WERI-Rb-1 (cell line): ENCODE results near the gene ME2.
"Not testable (repeated sequence)": the region's sequence is repeated elsewhere in the genome, so short reads cannot be mapped to it uniquely, and the experiment has no call there.

Source experiments
- DNase-seq: peaks from one replicate; pipeline ENCODE4 v3.0.0-alpha.2; 2020
- H3K27ac ChIP-seq: fragments of 250-450 bp; sonication (Bioruptor Pico); 2 replicates; pipeline ENCODE4 v1.5.1; 2020; ENCODE audit warnings: mild to moderate bottlenecking, moderate library complexity
- H3K27me3 ChIP-seq: fragments of 250-450 bp; sonication (Bioruptor Pico); 2 replicates; pipeline ENCODE4 v1.5.1; 2021; ENCODE audit warnings: mild to moderate bottlenecking, low read depth, moderate library complexity; ENCODE audit not compliant: insufficient read depth, severe bottlenecking
- H3K36me3 ChIP-seq: fragments of 250-450 bp; sonication (Bioruptor Pico); 2 replicates; pipeline ENCODE4 v1.5.1; 2020; ENCODE audit warnings: mild to moderate bottlenecking, moderate library complexity
- H3K4me3 ChIP-seq: 2 replicates; pipeline ENCODE4 v1.5.1; 2011; ENCODE audit warnings: low read depth, mild to moderate bottlenecking, control low read depth, low read length
- H3K9me3 ChIP-seq: fragments of 250-450 bp; sonication (Bioruptor Pico); 2 replicates; pipeline ENCODE4 v1.5.1; 2021; ENCODE audit warnings: mild to moderate bottlenecking, moderate library complexity; ENCODE audit not compliant: severe bottlenecking
- TF ChIP-seq, protein P1 (sequence below): IDR thresholded peaks from 2 replicates; pipeline ENCODE4 v1.5.1; 2011; ENCODE audit warnings: low read depth, mild to moderate bottlenecking, control low read depth, inconsistent platforms, low read length

ME2 gene

DNA sequence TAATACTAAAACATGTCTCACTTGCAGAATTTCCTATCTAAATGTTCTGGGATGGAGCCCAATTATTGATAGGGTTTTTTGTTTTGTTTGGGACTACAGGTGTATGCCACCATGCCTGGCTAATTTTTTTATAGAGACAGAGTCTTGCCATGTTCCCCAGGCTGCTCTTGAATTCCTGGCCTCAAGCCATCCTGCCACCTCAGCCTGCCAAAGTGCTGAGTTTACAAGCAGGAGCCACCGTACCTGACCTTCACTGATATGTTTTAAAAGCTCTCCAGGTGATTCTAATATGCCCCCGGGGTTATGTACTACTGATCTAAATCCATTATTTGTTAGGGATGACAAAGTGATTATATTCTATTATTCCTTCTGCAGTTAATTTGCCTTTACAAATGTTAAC lies 91.1 kb downstream of the ME2 start:
- H3K27me3 ChIP-seq: no peaks in the 10 kb centered on the region
- H3K4me3 ChIP-seq: no peak overlapping the region
- H3K27ac ChIP-seq: no peak overlapping the region
- no peak for DNase-seq
- peaks cover 4% of the 10 kb centered on the region; the same call in 1 of the 2 replicates for H3K36me3 ChIP-seq
- TF ChIP-seq, protein P1, sequence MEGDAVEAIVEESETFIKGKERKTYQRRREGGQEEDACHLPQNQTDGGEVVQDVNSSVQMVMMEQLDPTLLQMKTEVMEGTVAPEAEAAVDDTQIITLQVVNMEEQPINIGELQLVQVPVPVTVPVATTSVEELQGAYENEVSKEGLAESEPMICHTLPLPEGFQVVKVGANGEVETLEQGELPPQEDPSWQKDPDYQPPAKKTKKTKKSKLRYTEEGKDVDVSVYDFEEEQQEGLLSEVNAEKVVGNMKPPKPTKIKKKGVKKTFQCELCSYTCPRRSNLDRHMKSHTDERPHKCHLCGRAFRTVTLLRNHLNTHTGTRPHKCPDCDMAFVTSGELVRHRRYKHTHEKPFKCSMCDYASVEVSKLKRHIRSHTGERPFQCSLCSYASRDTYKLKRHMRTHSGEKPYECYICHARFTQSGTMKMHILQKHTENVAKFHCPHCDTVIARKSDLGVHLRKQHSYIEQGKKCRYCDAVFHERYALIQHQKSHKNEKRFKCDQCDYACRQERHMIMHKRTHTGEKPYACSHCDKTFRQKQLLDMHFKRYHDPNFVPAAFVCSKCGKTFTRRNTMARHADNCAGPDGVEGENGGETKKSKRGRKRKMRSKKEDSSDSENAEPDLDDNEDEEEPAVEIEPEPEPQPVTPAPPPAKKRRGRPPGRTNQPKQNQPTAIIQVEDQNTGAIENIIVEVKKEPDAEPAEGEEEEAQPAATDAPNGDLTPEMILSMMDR: no peak
- H3K9me3 ChIP-seq: peaks cover 3% of the 10 kb centered on the region

DNA sequence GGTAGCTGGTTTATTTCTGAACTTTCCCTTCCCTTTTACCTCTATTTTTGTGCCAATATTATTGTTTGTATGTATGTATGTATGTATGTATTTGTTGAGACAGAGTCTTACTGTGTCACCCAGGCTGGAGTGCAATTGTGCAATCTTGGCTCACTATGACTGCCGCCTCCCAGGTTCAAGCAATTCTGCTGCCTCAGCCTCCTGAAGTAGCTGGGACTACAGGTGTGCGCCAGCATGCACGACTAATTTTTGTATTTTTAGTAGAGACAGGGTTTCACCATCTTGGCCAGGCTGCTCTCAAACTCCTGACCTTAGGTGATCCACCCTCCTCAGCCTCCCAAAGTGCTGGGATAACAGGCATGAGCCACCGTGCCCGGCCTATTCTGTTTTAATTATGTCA lies 93.5 kb downstream of the ME2 start:
- peaks cover 26% of the 10 kb centered on the region for H3K36me3 ChIP-seq
- H3K4me3 ChIP-seq, H3K9me3 ChIP-seq, H3K27ac ChIP-seq, DNase-seq, H3K27me3 ChIP-seq: not testable (repeated sequence)

DNA sequence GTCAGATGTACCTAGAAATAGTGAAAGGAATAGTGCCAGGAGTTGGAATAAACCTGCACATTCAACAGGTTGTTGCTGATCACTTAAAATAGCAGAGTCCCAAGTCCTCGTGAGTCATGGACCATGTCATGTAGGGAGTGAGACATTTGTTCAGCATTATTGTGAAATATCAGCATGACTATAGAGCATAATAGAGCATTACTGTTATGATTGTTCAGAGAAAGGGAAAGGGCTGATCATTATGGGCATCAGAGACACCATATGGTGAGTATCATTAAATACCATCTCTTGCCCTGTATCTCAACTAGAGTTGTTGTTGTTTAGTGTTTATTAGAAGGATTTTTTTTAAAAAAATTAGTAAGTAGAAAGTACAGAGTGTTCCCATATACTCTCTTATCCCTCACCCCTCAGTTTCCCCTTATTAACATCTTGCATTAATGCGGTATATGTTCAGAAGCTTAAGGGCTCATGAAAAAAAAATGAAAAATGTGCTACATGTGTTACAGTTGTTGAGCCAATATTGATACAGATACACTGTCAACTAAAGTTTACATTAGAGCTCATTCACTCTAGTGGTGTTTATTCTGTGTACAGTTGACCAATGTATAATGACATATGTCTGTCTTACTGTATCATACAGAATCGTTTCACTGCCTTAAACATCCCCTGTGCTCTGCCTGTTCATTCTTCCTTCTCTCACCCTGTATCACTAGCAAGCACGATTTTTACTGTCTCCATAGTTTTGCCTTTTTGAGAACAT lies 94.6 kb downstream of the ME2 start:
- no peak overlapping the region for H3K27ac ChIP-seq
- H3K27me3 ChIP-seq: no peaks in the 10 kb centered on the region
- H3K4me3 ChIP-seq: no peak overlapping the region
- H3K9me3 ChIP-seq: peaks cover 9% of the 10 kb centered on the region
- H3K36me3 ChIP-seq: peaks cover 22% of the 10 kb centered on the region
- TF ChIP-seq, protein P1: no peak
- DNase-seq: no peak

DNA sequence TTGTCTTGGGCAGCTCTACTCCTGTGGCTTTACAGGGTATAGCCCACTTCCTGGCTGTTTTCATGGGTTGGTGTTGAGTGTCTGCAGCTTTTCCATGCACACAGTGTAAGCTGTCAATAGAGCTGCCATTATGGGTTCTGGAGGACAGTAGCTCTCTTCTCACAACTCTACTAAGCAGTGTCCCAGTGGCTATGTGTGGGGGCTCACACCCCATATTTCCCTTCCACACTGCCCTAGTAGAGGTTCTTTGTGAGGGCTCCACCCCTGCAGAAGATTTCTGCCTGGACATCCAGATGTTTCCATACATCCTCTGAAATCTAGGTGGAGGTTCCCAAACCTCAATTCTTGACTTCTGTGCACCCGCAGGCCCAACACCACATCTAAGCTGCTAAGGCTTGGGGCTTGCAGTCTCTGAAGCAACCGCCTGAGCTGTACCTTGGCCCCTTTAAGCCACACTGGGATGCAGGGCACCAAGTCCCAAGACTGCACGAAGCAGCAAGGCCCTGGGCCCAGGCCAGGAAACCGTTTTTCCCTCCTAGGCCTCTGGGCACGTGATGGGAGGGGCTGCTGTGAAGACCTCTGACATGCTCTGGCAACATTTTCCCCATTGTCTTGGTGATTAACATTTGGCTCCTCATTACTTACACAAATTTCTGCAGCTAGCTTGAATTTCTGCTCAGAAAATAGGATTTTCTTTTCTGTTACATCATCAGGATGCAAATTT lies 98.3 kb downstream of the ME2 start:
- peaks cover 9% of the 10 kb centered on the region for H3K9me3 ChIP-seq
- H3K27ac ChIP-seq: no peak overlapping the region
- H3K27me3 ChIP-seq: no peaks in the 10 kb centered on the region
- TF ChIP-seq, protein P1: no peak
- peaks cover 22% of the 10 kb centered on the region for H3K36me3 ChIP-seq
- DNase-seq: no peak
- no peak overlapping the region for H3K4me3 ChIP-seq

DNA sequence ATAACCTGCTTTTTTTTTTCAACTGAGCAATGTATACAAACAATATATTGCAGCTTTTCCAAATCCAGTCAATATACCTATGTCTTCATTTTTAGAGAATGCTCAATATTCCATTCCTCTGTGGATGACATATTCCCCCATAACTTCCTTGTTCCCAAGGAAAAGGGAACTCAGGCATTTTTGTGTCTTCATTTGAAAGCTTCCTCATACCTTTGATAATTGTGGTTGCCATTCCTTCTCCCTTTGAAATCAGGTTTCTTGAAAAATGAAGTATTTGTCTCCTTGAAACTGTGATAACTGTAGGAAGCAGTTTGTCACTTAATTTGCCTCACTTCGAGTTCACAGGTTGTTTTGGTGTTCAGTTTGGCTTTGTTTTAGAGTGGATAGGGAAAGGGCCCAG lies 102.5 kb downstream of the ME2 start:
- Histone ChIP-seq H3K27me3 (no peaks in the 10 kb centered on the region), H3K27ac (no peak overlapping the region), H3K4me3 (no peak overlapping the region), H3K36me3 (peaks cover 10% of the 10 kb centered on the region), H3K9me3 (peaks cover 9% of the 10 kb centered on the region)
- no peak for DNase-seq
- TF ChIP-seq, protein P1: no peak

DNA sequence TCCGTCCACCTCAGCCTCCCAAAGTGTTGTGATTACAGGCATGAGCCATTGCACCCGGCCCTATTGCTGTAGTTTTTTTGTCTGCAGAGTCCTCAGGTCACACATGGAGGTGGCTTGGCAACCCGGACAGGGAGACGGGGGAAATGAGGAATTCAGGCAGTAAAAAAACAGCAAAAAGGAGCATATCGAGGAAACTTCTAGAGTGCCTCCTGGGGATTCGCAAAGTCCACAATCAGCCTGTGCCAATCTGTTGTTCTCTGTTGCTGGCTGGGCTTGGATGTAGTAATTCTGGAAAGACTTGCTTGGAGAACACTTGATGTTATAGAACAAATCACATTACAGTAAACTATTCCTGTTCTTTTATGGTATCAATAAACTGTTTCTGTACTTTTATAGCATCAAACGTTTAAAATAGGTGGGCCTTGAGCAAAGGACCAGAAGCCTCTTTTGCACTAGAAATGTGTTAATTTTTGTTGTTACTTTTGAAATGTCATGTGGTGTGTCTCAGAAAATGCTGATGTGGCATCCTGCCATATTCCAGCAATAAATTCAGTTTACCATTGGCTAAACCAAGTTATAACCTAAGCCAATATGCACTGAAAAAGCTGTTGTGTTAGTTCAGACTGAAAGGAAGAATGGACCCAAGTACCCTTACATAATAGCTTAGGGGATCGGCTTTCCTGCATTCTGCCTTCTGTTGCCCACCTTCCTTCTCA lies 103.3 kb downstream of the ME2 start:
- peaks cover 1% of the 10 kb centered on the region for H3K36me3 ChIP-seq
- peaks cover 3% of the 10 kb centered on the region for H3K9me3 ChIP-seq
- no peak overlapping the region for H3K4me3 ChIP-seq
- TF ChIP-seq, protein P1: no peak
- no peak for DNase-seq
- no peaks in the 10 kb centered on the region for H3K27me3 ChIP-seq
- H3K27ac ChIP-seq: no peak overlapping the region
